NCI-H446 (cell line): ENCODE measurements around the gene ARHGAP26.
"Not testable (repeated sequence)": the region's sequence is repeated elsewhere in the genome, so short reads cannot be mapped to it uniquely, and the experiment has no call there.

Source experiments
- DNase-seq, 2 experiments: peaks; one replicate each; lab custom pipeline; 2025; lab: John Stamatoyannopoulos, UW

The ARHGAP26 gene

DNA sequence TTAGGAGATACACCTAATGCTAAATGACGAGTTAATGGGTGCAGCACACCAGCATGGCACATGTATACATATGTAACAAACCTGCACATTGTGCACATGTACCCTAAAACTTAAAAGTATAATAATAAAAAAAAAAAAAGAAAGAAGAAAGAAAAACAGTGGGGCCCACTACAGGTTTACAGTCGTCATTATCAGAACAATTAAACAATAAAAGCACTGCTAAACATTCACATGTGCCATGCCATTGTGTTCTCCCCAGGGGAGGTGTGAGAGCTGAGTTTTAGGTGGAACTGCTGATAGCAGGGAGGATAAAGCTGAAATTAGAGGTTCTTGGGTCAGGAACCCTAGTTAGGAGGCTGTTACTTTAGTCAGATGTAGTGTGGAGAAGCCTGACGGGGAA lies 348.6 kb downstream of the ARHGAP26 start:
- DNase-seq: not testable (repeated sequence)

DNA sequence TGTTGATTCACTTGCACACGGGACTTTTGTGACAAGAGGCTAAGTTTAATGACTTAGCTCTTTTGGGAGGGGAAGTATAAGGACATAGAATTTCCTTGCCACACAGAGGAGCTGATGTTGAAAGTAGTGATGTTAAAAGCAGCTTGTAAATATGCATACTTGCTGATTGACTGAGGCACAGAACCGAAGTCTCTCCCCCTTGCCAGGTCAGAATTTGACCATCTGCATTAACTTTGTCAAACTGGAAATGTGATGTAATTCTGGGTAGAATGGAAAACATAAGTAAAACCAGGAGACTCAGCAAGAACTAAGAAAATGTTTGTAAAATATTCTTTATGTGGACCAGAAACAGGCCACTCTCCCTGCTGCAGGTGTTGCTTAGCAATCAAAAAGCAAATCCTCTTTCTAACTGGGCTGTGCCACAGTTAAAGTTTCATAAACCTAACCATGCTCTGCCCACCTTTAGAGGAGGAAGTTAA lies 349.2 kb downstream of the ARHGAP26 start:
- no peak for DNase-seq

DNA sequence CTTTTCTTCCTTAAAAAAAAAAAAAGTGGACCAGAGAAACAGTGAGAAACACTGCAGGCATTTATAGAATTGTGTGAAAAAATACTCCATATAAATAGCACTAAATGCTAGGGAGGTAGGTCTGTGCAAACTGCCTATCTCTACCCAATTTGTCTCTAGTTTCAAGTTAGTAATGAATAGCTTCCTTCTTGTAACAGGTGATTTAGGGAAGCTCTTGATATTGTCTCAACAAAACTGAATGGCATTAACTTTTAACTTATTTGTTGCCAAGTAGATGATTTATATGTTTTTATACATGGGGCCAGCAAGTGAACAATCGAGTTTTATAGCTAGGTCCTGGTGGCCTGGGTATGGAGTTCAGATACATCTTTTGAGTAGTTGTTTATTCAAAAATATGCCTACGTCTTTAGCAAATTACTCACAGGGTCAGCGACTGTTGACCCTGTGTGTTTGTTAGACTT lies 349.7 kb downstream of the ARHGAP26 start:
- DNase-seq: no peak

DNA sequence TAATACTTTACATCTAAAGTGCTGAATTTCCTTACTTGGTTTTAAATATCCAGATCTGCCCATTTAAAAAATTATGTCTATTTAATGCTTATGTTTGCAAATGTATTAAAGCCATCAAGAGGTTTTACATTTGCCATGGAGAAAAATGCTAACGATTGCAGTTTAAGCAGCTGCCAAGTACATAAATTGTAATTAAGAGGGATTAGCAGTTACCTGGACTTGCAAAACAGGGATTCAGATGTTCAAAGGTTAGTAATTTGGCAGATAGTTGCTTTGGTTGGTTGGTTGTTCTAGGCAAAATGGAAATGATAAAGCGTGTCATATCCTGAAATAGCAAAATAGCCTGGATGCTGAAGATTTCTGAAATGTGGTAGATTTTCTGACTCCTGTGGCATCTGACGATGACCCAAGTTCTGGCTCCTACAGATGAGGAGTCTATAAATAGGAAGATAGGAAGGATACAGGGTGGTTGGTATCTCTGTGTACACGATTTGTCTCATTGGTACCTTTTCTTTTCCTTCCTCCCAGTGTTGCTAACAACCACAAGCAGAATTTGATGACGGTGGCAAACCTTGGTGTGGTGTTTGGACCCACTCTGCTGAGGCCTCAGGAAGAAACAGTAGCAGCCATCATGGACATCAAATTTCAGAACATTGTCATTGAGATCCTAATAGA lies 350.4 kb downstream of the ARHGAP26 start:
- DNase-seq: no peak

DNA sequence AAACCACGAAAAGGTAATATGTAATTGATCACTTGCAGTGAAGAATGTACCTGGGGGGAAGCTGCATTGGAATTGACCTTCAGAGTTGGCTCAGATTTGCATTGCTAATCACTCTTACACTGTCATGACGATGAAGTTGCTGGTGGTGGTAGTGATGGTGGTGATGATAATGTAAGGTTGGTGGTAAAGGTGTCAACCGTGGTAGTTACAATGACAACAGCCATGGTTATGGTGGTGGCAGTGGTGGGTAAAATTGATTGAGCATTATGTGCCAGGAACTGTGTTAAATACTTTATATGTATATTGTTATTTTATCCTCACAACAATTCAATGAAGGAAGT lies 350.9 kb downstream of the ARHGAP26 start:
- DNase-seq: no peak

DNA sequence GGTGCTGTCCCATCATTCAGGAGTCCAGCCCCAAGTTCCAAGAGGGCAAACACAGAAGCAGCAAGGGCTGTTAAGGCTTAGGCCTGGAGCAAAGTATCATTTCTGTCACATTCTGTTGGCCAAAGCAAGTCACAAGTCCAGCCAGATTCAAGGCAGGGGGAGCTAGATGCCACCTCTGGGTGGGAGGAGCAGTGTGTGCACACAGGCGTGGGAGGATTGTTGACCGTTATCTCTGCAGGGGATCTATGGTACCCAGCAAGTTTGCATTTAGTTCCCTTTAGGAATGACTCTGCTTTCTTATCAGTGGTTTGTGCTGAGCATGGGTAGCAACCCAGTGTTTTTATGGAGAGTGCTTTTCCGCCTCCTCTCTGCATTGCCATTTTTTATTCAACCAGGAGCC lies 354.4 kb downstream of the ARHGAP26 start:
- DNase-seq: no peak

DNA sequence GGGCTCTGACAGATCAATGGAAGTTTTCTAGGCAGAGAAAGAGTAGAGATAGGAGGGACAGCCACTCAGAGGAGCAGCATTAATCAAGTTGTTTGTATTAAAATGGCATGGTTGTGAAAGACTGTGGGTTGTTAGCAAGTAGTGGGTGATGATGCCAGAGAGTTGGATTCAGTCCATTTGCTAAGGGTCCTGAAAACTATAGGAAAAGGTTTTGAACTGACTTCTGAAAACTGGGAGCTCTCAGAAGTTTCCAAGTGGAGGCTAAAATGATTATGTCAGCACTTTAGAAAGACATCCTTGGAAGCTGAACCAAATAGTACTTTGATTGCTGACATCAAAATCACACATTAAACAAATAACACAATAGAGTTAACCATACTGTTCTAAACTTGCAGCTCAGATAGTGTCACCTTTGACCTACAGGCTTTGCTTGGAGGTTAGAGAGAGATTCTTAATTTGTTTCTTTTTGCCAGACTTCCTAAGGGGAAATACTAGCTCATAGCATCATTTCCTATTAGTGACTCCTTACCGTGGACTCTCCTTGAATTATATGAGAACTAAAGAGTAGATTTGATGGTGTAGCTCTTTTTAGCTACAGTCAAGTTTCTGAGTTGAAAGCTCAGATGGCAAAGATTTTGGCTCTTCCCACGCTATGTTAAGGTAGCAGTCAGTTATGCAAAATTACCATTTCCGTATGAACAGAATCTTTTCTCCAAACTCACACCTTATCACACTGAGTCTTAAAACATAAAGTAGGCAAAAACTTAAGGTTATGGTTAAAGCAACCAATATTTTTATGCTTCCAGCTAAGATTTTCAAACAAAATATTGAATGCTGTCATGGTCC lies 356.2 kb downstream of the ARHGAP26 start:
- DNase-seq: no peak

DNA sequence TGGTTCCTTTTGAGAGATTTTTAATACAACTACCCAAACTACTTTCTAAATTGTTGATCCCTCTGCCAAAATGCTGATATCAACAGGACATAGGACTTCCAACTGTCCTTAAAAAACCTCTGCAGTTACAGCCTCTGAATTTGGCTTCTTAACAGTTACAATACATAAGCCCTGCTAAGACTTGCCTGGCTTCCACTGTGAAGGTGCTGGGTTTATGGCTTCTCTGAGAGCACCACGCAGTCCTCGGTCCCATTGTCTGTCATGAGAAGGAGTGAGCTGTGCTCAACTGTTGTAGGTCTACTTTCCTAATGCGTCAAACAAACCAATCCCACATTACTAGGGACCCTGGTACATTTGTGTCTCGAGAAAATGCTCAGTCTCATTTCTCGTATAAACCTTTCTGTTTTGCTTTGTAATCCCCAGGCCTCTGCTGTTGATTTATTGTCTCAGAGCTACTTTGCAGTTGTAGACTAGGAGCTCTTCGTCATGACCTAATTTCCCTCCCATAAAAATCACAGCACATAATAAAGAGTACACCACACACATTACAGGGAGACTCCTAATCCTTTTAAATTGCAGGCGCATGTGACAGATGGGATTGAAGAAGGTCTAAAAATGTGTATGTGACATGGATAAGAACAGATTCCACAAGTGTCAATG lies 358.4 kb downstream of the ARHGAP26 start:
- no peak for DNase-seq

DNA sequence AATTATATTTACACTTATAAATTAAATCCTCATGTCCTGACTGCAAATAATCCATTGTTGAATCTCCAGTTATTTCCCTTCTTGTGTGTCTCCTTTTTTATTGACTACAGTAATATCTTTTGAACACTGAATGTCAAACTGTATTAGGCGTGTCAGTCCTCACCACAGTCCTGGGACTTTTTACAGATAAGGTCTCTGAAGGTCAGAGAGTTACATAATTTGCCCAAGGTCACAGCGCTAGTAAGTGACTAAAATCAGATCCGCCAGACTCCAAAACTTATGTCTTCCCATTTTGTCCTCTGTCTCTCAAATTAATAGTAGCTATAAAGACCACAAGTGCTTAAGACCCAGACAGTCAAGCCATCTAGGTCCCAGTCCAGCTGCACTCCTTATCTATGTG lies 359.0 kb downstream of the ARHGAP26 start:
- DNase-seq: no peak

DNA sequence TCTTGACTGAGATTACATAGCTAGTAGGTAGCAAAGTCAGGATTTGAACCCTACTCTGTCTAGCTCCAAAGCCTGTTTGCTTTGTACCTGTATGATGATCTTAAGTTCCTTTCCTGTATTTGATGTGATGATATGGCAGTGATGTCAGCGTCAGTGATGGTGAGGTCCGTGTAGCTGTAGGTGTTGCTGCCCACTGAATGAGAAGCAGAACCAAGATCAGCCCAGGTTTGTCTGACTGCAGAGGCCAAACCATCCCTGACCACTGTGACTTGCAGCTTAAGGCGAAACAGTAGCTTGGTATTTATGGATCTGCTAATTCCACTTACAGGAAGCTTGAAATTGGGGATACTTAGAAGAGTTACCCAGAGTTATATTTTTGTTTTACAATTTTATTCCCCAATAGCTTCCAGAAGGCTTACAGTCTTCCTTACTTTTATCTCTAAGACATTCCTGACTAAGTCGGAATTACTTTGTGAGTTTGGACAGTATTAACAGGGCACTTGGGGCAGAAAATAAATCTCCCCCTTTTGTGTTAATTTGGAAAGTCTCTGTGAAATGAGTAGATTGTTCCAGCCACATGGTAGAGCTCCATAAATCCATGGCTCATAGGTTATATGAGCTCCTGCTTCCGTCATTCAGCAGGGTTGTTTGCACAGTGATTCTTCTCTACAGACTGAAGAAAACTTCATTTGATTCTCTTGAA lies 359.9 kb downstream of the ARHGAP26 start:
- DNase-seq: no peak

DNA sequence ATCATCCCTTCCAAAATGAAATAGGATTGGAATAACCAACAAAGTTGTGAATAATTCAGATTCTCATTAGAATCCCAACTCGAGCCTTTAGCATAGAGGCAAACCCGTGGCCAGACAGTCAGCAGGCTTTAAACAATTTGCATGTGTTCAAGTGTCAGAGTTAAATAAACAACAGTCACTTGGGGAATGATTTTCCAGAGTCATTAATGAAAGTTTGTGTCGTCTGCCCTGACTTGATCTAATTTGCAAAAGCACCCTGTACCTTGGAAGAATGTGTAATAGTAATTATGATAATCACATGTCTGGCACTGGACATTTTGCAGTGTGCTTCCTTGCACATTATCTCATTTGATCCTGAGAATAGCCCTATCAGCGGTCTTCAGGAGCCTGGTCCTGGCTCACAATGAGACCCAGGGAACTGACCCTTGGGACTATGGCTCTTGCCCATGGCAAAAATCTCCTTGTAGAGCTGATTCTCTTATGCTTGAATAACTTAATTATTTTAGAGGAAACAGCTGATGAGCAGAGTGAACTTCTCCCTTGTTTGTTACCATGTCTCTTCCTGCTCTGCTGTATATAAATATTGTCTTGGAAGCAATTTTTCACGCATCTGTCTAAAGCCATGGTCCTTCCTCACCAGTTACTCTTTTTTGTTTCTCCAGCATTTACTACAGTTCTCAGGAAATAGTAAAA lies 360.6 kb downstream of the ARHGAP26 start:
- DNase-seq: no peak

DNA sequence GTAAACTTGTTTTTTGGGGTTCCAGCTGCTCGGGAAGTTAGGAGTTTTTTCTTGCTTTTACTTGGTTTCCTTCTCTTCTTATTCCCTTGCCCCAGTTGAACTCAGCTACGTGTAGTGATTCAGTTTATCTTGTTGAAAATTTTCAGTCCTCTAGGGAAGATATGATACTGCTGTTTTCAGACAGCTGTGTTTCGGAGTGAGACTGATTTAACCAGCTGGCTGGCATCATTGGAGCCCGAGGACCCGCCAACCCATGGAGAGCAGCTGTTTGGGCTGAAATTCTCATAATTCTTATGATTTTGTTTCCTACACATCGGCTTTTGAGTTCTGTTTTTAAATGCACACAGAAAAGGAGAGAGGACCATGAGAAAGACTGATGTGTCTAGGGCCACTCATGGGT lies 361.8 kb downstream of the ARHGAP26 start:
- no peak for DNase-seq

DNA sequence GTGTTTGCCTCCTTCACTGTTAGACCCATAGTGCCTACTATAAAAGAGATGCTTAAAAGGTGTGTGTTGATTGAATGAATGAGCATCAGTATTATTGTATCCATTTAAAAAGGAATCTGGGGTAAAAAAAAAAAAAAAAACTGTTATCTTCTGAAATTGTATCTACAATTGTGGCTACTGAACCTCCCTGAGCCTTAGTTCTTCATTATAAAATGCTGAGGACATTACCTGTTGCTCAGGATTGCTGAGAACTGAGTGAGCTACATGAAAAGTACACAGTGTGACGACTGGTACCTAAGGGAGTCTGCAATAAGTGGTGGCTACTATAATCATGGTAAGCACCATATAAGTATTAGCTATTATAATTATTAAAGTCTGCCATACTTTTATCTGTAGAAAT lies 362.6 kb downstream of the ARHGAP26 start:
- no peak for DNase-seq

DNA sequence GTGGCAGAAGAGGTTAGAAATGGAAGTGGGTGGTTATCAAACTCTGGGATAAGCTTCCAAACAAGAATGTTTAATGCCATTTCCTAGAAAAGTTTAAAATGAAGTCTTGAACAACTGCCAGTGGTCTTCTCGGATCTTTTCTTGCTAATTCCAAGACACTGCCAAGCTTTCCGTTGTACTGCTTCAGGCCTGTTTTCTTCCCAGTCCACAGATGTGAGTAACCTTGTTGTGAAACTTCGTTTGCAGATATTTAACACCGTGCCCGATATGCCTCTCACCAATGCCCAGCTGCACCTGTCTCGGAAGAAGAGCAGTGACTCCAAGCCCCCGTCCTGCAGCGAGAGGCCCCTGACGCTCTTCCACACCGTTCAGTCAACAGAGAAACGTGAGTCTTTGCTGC lies 363.5 kb downstream of the ARHGAP26 start:
- no peak for DNase-seq

DNA sequence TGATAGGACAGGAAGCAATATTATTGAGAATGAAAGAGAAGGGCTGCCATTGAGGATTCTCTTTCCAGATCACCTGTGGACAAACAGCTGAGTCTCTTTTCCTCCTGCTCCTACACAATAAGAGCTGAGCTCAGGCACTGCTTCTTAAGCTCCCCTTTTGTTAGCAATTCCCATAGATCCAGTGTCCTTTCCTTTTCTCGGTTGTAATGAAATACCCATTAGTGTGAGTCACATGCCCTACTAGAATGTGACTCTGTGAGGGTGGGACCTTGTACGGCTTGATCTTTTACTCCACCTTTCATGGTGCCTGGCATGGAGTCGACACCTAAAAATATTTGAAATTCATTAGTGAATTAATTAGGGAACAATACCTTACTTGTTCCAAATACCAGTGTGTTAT lies 364.1 kb downstream of the ARHGAP26 start:
- no peak for DNase-seq

DNA sequence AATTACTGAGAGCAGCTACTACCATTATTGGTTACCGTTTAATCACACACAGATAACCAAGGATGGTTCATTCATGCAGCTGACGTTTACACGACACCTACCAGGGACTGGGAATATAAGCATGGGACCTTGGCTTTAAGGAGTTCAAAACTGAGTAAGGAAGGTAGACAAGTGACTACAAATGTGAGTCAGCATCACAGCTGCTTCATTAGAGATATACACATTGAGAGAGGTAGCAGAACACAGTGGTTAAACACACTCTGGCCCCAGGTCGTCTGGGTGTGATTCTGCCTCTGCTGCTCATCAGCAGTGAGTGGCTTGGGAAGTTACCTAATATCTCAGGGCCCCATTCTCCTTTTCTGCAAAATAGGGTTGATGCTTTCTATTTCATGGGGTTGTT lies 364.7 kb downstream of the ARHGAP26 start:
- DNase-seq: no peak

DNA sequence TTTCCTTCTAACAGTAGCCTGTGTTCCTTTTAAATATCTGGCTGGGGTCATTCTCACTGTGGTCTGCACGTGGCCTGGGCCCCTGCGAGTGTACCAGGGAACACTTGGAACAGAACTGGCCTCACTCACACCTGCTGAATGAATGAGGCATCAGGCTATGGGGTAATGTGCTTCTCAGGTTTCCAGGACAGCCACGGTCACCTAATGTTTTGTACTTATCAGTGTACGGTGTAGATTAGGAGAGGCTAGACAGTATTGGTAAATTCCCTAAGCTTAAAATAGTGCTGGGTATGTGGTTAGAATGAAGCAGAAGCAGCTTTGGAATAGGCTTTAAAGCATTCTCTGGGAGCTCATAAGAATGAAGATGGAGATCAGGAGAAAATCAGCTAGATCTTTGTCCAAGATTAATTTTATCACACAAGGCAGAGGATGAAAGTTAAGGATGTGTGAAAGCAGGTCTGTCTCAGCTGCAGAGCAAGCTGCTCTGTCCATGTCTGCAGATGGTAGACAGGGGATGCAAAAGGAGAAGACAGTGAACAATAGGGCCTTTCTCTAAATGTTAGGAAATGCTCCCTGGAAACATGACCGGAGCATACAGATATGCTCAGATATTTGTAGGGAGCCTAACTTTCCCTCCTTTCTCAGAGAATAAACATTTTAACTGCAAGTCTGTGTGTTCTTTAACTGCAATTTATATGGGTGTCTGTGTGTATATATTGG lies 365.8 kb downstream of the ARHGAP26 start:
- DNase-seq: no peak

DNA sequence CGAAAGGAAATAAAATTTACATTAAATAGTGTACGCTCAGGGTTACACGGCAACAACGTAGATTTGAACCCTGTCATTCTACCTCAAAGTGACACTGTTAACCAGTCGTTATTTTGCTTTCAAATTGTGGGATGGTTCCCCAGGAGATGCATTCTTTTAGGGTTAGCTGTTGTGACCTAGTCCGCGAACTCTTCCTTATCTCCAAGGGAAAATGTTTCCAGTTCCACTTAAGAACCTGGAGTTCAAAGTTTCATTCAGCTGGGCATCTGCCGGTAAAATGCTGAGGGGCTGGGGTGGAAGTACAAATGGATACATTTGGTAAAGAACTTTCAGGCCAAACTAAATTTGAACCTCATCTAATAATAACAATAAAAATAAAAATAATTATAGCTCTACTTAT lies 368.7 kb downstream of the ARHGAP26 start:
- no peak for DNase-seq

DNA sequence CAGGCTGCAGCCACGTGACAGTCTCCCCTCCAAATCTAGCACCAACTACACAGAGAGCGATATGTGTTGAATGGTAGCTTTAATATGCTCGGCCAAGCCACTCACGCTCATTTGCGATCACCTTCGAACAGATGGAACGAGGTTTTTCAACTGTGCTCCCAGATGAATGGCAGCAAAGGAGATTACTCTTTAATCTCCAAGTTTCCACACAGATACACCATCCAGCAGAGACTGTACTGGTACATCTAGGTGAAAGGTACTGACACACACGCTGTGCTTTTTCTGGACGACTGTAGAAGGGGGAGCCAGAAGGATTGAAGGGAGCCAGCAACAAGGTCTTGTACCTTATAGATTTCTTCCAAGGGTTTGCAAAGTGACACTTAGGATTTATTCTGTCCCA lies 369.4 kb downstream of the ARHGAP26 start:
- no peak for DNase-seq

DNA sequence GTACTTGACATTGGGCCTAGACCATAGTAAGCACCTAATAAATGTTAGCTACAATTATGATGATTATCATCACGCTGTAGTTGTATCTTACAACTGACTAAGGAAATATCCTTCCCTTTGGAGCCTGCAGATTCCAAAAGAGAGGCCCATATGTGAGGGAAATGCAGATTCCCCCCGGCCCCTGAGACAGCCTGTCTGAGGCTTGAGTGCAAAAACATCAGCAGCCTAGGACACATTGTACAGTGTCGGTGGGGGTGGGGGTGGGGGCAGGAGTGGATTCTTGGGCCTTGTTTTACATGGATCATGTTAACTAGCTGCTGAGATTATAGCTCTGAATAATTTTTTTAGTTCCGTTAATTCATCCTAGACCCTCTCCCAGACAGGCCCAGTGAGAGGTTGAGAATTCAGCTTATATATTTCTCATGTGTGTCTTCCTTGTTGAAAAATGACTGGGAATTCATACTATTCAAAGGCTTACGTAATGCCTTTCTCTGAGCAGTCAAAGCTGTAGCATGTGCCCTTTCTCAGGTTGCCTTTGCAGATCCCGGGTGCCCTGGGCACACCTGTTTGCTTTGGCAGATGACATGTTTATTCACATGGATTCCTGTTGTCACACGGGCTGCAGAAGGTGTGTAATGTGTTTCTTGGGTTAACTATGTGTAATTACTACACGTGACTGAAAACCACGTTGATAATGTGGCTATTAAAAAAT lies 370.5 kb downstream of the ARHGAP26 start:
- no peak for DNase-seq
